Chondrocyte (in vitro differentiated cells): Measurements from ENCODE around the gene ABHD13. TPM values are rescaled to one million over a fixed set of nuclear protein-coding genes. Genes with fewer than 3 reads are reported as not detected.

Experiments
- DNase-seq: peaks from one replicate; pipeline ENCODE4 v3.0.0; 2021; ENCODE audit warnings: mixed read lengths, low spot score
- H3K27ac Mint-ChIP-seq: one replicate; pipeline ENCODE4 v1.8.0; 2021; ENCODE audit warnings: mild to moderate bottlenecking, moderate library complexity, mixed read lengths; ENCODE audit not compliant: unreplicated experiment
- H3K27me3 Mint-ChIP-seq: 2 replicates; pipeline ENCODE4 v1.8.0; 2021; ENCODE audit warnings: low read depth, mixed read lengths
- H3K36me3 Mint-ChIP-seq: 2 replicates; pipeline ENCODE4 v1.8.0; 2021; ENCODE audit warnings: low read depth, mixed read lengths
- H3K4me1 Mint-ChIP-seq: 2 replicates; pipeline ENCODE4 v1.8.0; 2021; ENCODE audit warnings: low read depth, mild to moderate bottlenecking, mixed read lengths
- H3K4me3 Mint-ChIP-seq: one replicate; pipeline ENCODE4 v1.8.0; 2021; ENCODE audit warnings: mild to moderate bottlenecking, moderate library complexity, mixed read lengths; ENCODE audit not compliant: unreplicated experiment
- H3K9me3 Mint-ChIP-seq: 2 replicates; pipeline ENCODE4 v1.8.0; 2021; ENCODE audit warnings: low read depth, mixed read lengths
- CTCF ChIP-seq: fragments of 200-600 bp; sonication (generic); IDR thresholded peaks from 2 replicates; pipeline ENCODE4 v1.5.0; 2021; ENCODE audit warnings: antibody characterized with exemption, mild to moderate bottlenecking, moderate library complexity
- long read RNA-seq: library from polyadenylated mRNA; stranded (forward); transcript quantifications from one replicate; pipeline ENCODE4 v2.0.0, GENCODE V29; 2021
- total RNA-seq: library from RNA; stranded (reverse); gene quantifications from 3 replicates; pipeline ENCODE4 v1.2.1, GENCODE V29; 2021

The ABHD13 gene
- 6.5 to 8.1 TPM (median 7.1 TPM) in 3 replicates for total RNA-seq
- long read RNA-seq, full-length matches to known transcripts, result 22 of 23 reads
- long read RNA-seq, partial matches to known transcripts, result 0 of 23 reads
- long read RNA-seq, other reads (novel, unspliced or antisense), result 1 of 23 reads

- peak within 1 kb of the TSS; percentile 89 for H3K4me3 Mint-ChIP-seq
- peak within 1 kb of the TSS; percentile 92 for H3K27ac Mint-ChIP-seq
- H3K4me1 Mint-ChIP-seq, result peaks cover 49% of the 10 kb centered on the region
These were observed at the start of gene ABHD13 for GRCh38 chr13:108218044-108218974. ABHD13 (plus strand) TSS chr13:108218392; CDS start chr13:108229219, 10,827 bp downstream.

GRCh38 chr13:108168929-108169328 is 49.3 kb upstream of the ABHD13 start:
- Mint-ChIP-seq H3K36me3 (peaks cover 4% of the 10 kb centered on the region), H3K9me3 (peaks cover 29% of the 10 kb centered on the region), H3K4me1 (no peaks in the 10 kb centered on the region), H3K27me3 (peaks cover 9% of the 10 kb centered on the region), H3K27ac (no peak overlapping the region), H3K4me3 (no peak overlapping the region)
- DNase-seq, result no peak
- no peak for TF ChIP-seq CTCF

More at GRCh38 chr13:108218044-108218974, at the start of gene ABHD13:
- DNase-seq, result peak; percentile 94
- H3K36me3 Mint-ChIP-seq, result no peaks in the 10 kb centered on the region
- TF ChIP-seq CTCF, result peak; percentile 56
- H3K9me3 Mint-ChIP-seq, result no peaks in the 10 kb centered on the region
- H3K27me3 Mint-ChIP-seq, result no peaks in the 10 kb centered on the region

- TF ChIP-seq CTCF, result peak; percentile 77
- Mint-ChIP-seq H3K9me3 (peaks cover 20% of the 10 kb centered on the region), H3K4me1 (no peaks in the 10 kb centered on the region), H3K27me3 (no peaks in the 10 kb centered on the region), H3K27ac (no peak overlapping the region), H3K4me3 (no peak overlapping the region), H3K36me3 (no peaks in the 10 kb centered on the region)
- DNase-seq, result no peak
These were observed 41.4 kb upstream of the ABHD13 start for GRCh38 chr13:108176685-108177274.

GRCh38 chr13:108178078-108178477 is 40.1 kb upstream of the ABHD13 start:
- no peak for TF ChIP-seq CTCF
- Mint-ChIP-seq H3K4me1 (no peaks in the 10 kb centered on the region), H3K36me3 (no peaks in the 10 kb centered on the region), H3K9me3 (peaks cover 13% of the 10 kb centered on the region), H3K4me3 (no peak overlapping the region), H3K27me3 (no peaks in the 10 kb centered on the region), H3K27ac (no peak overlapping the region)
- DNase-seq, result no peak

GRCh38 chr13:108182652-108183051 is 35.5 kb upstream of the ABHD13 start:
- H3K9me3 Mint-ChIP-seq, result no peaks in the 10 kb centered on the region
- no peaks in the 10 kb centered on the region for H3K36me3 Mint-ChIP-seq
- no peak overlapping the region for H3K4me3 Mint-ChIP-seq
- no peak overlapping the region for H3K27ac Mint-ChIP-seq
- H3K4me1 Mint-ChIP-seq, result no peaks in the 10 kb centered on the region
- TF ChIP-seq CTCF, result no peak
- DNase-seq, result no peak
- H3K27me3 Mint-ChIP-seq, result peaks cover 14% of the 10 kb centered on the region
